HepG2 (cell line): ENCODE data around the gene SEMA3B. TPM values are rescaled to one million over a fixed set of nuclear protein-coding genes. Genes with fewer than 3 reads are reported as not detected.
A peak's percentile ranks its signal among the peaks of the same experiment; 100 is the strongest.

Experiments
- CBX2 ChIP-seq, 2 experiments: fragments of 200-600 bp in 1 of 2; sonication (generic); formaldehyde crosslinking in 1 of 2; IDR thresholded peaks; 2 replicates each; pipeline versions ENCODE4 v1.7.0 to v1.8.1; 2018 to 2022; ENCODE audit warnings: low read depth in 2 of 2, low read length in 1 of 2, mild to moderate bottlenecking in 1 of 2, missing genetic modification reagents in 1 of 2
- LCORL ChIP-seq, 2 experiments: fragments of 450-650 bp in 1 of 2; sonication (generic) in 1 of 2; formaldehyde crosslinking in 1 of 2; IDR thresholded peaks; 2 replicates each; pipeline versions ENCODE4 v1.5.0 to v1.6.1; 2017 to 2020; ENCODE audit warnings: antibody characterized with exemption in 1 of 2, missing genetic modification reagents in 1 of 2
- NR2F2 ChIP-seq: IDR thresholded peaks from 2 replicates; pipeline ENCODE4 v1.6.1; 2012; ENCODE audit warnings: low read depth, inconsistent platforms, borderline replicate concordance
- TAF1 ChIP-seq: sonication (generic); formaldehyde crosslinking; IDR thresholded peaks from 2 replicates; pipeline ENCODE4 v1.4.0; 2020; ENCODE audit warnings: missing genetic modification reagents
- TMF1 ChIP-seq: sonication (generic); formaldehyde crosslinking; IDR thresholded peaks from 2 replicates; pipeline ENCODE4 v1.8.1; 2022; ENCODE audit warnings: low read depth, missing genetic modification reagents
- ZNF746 ChIP-seq: sonication (generic); formaldehyde crosslinking; IDR thresholded peaks from 2 replicates; pipeline ENCODE4 v1.8.0; 2022; ENCODE audit warnings: mild to moderate bottlenecking, missing genetic modification reagents
- polyA plus RNA-seq, 8 experiments: library from polyadenylated mRNA; depleted of rRNA in 3 of 8; stranded (reverse) in 7 of 8; unstranded in 1 of 8; fragments of >200 nt; fragmentation: Illumina TruSeq in 4 of 8; extraction: Trizol in 4 of 8; gene quantifications; 2 replicates each; pipeline versions ENCODE4 v1.2.1 to v1.2.3, GENCODE V29; 2011 to 2016; ENCODE audit warnings: low read depth in 4 of 8, missing spikeins in 1 of 8, mixed read lengths in 1 of 8; ENCODE audit not compliant: insufficient read depth in 1 of 8
- total RNA-seq, 5 experiments: library from RNA; depleted of rRNA; stranded (reverse); fragments of >200 nt; fragmentation: Illumina TruSeq; extraction: Trizol; gene quantifications; 2 replicates each; pipeline ENCODE4 v1.2.3, GENCODE V29; 2016; ENCODE audit warnings: low read depth in 1 of 5
- TF ChIP-seq, protein P1 (sequence below): sonication (generic); formaldehyde crosslinking; IDR thresholded peaks from 2 replicates; pipeline ENCODE4 v1.5.0; 2020; ENCODE audit warnings: missing genetic modification reagents, mild to moderate bottlenecking, borderline replicate concordance
- TF ChIP-seq, protein P2 (sequence below): IDR thresholded peaks from 2 replicates; pipeline ENCODE4 v1.6.1; 2016; ENCODE audit warnings: mild to moderate bottlenecking, missing biosample characterization, missing genetic modification reagents
- TF ChIP-seq, protein P3 (sequence below): sonication (generic); formaldehyde crosslinking; IDR thresholded peaks from 2 replicates; pipeline ENCODE4 v1.5.0; 2020; ENCODE audit warnings: mild to moderate bottlenecking, missing genetic modification reagents
- TF ChIP-seq, protein P4 (sequence below): sonication (generic); formaldehyde crosslinking; IDR thresholded peaks from 2 replicates; pipeline ENCODE4 v1.4.0; 2020; ENCODE audit warnings: missing genetic modification reagents
- TF ChIP-seq, protein P5 (sequence below): sonication (generic); formaldehyde crosslinking; IDR thresholded peaks from 2 replicates; pipeline ENCODE4 v1.4.0; 2020; ENCODE audit warnings: missing genetic modification reagents, mild to moderate bottlenecking, borderline replicate concordance
- TF ChIP-seq, protein P6 (sequence below): sonication (generic); formaldehyde crosslinking; IDR thresholded peaks from 2 replicates; pipeline ENCODE4 v1.4.0; 2020; ENCODE audit warnings: low read depth, missing genetic modification reagents
- TF ChIP-seq, protein P7 (sequence below): IDR thresholded peaks from 2 replicates; pipeline ENCODE4 v1.6.1; 2016; ENCODE audit warnings: missing compliant biosample characterization, missing genetic modification reagents, borderline replicate concordance

Gene SEMA3B
- total and polyA plus RNA-seq, 2 of the 13 experiments (the other 11 are each of a cell fraction or from before 2014, with no cell fraction given): 93.2 to 158 TPM

DNA sequence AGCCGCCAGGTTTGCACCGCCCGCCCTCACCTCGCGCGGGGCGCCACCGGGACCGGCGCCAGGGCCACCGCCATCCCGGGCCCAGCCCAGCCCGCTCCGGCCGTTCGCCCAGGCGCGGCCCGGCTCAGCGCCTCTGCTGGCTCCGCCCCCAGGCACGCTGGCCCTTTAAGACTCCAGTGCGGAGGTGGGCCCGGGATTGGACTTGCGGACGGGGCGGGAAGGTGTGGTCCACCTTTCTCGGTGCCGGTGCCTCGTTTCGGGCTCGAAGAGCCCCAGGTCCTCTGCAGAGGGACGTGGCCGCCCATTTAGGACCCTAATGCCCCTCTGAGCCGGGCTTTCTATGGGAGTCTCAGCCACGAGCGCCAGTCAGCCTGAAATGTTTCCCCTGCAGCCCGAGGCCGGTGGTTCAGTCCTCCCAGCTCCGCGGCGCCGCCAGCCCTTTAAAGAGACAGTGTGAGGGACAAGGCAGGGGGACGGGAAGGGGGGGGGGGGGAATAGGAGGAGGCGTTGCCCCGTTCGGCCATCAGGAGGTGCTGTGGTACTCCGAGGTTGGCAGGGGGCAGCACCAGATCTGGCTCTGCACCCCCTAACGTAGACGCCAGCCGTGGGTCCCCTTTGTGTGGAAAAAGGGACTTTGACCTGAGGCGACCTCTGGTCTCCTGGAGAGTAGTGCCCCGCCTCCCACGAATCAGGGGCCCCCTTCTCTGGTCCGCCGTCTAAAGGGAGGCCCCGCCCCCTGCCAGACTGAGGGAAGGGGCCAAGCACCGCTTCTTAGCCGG lies 52.6 kb downstream of the SEMA3B start (continued):
- TF ChIP-seq ZNF746 (CRISPR knock-in tag) (peak; percentile 74), LCORL (IDR thresholded peaks at IDR 0.05) (no peak), LCORL (CRISPR knock-in tag; IDR thresholded peaks at IDR 0.05) (peak; percentile 80; the same call in 1 of the 2 replicates), TMF1 (no peak), NR2F2 (peak; percentile 51; the same call in 1 of the 2 replicates), TAF1 (CRISPR knock-in tag) (0 out of 2 replicates have a peak, but pooled peaks have one; percentile 4), CBX2 (IDR thresholded peaks at IDR 0.05; ENCODE audit: low read depth, low read length) (no peak), CBX2 (CRISPR knock-in tag; IDR thresholded peaks at IDR 0.05; ENCODE audit: low read depth) (no peak)
- TF ChIP-seq, protein P1, sequence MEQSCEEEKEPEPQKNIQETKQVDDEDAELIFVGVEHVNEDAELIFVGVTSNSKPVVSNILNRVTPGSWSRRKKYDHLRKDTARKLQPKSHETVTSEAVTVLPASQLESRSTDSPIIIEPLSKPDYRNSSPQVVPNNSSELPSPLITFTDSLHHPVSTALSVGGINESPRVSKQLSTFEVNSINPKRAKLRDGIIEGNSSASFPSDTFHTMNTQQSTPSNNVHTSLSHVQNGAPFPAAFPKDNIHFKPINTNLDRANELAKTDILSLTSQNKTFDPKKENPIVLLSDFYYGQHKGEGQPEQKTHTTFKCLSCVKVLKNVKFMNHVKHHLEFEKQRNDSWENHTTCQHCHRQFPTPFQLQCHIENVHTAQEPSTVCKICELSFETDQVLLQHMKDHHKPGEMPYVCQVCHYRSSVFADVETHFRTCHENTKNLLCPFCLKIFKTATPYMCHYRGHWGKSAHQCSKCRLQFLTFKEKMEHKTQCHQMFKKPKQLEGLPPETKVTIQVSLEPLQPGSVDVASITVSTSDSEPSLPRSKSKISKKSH (CRISPR knock-in tag): no peak
- TF ChIP-seq, protein P2, sequence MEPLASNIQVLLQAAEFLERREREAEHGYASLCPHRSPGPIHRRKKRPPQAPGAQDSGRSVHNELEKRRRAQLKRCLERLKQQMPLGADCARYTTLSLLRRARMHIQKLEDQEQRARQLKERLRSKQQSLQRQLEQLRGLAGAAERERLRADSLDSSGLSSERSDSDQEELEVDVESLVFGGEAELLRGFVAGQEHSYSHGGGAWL (CRISPR knock-in tag): no peak
- TF ChIP-seq, protein P3, sequence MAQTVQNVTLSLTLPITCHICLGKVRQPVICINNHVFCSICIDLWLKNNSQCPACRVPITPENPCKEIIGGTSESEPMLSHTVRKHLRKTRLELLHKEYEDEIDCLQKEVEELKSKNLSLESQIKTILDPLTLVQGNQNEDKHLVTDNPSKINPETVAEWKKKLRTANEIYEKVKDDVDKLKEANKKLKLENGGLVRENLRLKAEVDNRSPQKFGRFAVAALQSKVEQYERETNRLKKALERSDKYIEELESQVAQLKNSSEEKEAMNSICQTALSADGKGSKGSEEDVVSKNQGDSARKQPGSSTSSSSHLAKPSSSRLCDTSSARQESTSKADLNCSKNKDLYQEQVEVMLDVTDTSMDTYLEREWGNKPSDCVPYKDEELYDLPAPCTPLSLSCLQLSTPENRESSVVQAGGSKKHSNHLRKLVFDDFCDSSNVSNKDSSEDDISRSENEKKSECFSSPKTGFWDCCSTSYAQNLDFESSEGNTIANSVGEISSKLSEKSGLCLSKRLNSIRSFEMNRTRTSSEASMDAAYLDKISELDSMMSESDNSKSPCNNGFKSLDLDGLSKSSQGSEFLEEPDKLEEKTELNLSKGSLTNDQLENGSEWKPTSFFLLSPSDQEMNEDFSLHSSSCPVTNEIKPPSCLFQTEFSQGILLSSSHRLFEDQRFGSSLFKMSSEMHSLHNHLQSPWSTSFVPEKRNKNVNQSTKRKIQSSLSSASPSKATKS (CRISPR knock-in tag): no peak; the same call in 1 of the 2 replicates
- TF ChIP-seq, protein P4, sequence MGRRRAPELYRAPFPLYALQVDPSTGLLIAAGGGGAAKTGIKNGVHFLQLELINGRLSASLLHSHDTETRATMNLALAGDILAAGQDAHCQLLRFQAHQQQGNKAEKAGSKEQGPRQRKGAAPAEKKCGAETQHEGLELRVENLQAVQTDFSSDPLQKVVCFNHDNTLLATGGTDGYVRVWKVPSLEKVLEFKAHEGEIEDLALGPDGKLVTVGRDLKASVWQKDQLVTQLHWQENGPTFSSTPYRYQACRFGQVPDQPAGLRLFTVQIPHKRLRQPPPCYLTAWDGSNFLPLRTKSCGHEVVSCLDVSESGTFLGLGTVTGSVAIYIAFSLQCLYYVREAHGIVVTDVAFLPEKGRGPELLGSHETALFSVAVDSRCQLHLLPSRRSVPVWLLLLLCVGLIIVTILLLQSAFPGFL (CRISPR knock-in tag): no peak
- TF ChIP-seq, protein P5, sequence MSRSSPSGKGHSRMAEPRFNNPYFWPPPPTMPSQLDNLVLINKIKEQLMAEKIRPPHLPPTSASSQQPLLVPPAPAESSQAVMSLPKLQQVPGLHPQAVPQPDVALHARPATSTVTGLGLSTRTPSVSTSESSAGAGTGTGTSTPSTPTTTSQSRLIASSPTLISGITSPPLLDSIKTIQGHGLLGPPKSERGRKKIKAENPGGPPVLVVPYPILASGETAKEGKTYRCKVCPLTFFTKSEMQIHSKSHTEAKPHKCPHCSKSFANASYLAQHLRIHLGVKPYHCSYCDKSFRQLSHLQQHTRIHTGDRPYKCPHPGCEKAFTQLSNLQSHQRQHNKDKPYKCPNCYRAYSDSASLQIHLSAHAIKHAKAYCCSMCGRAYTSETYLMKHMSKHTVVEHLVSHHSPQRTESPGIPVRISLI (CRISPR knock-in tag): peak; percentile 53; the same call in 1 of the 2 replicates
- TF ChIP-seq, protein P6, sequence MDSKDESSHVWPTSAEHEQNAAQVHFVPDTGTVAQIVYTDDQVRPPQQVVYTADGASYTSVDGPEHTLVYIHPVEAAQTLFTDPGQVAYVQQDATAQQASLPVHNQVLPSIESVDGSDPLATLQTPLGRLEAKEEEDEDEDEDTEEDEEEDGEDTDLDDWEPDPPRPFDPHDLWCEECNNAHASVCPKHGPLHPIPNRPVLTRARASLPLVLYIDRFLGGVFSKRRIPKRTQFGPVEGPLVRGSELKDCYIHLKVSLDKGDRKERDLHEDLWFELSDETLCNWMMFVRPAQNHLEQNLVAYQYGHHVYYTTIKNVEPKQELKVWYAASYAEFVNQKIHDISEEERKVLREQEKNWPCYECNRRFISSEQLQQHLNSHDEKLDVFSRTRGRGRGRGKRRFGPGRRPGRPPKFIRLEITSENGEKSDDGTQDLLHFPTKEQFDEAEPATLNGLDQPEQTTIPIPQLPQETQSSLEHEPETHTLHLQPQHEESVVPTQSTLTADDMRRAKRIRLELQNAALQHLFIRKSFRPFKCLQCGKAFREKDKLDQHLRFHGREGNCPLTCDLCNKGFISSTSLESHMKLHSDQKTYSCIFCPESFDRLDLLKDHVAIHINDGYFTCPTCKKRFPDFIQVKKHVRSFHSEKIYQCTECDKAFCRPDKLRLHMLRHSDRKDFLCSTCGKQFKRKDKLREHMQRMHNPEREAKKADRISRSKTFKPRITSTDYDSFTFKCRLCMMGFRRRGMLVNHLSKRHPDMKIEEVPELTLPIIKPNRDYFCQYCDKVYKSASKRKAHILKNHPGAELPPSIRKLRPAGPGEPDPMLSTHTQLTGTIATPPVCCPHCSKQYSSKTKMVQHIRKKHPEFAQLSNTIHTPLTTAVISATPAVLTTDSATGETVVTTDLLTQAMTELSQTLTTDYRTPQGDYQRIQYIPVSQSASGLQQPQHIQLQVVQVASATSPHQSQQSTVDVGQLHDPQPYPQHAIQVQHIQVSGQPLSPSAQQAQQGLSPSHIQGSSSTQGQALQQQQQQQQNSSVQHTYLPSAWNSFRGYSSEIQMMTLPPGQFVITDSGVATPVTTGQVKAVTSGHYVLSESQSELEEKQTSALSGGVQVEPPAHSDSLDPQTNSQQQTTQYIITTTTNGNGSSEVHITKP (CRISPR knock-in tag): peak; percentile 98
- TF ChIP-seq, protein P7, sequence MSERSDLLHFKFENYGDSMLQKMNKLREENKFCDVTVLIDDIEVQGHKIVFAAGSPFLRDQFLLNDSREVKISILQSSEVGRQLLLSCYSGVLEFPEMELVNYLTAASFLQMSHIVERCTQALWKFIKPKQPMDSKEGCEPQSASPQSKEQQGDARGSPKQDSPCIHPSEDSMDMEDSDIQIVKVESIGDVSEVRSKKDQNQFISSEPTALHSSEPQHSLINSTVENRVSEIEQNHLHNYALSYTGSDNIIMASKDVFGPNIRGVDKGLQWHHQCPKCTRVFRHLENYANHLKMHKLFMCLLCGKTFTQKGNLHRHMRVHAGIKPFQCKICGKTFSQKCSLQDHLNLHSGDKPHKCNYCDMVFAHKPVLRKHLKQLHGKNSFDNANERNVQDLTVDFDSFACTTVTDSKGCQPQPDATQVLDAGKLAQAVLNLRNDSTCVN (CRISPR knock-in tag): peak; percentile 13; the same call in 1 of the 2 replicates
